Measurements from ENCODE around the gene ZNRF3. TPM values are rescaled to one million over a fixed set of nuclear protein-coding genes. Genes with fewer than 3 reads are reported as not detected.
"Not testable (repeated sequence)": the region's sequence is repeated elsewhere in the genome, so short reads cannot be mapped to it uniquely, and the experiment has no call there.

Gene ZNRF3
- total and polyA plus RNA-seq, 11 donors = 1.8 to 9.2 (median 6.2) TPM

DNA sequence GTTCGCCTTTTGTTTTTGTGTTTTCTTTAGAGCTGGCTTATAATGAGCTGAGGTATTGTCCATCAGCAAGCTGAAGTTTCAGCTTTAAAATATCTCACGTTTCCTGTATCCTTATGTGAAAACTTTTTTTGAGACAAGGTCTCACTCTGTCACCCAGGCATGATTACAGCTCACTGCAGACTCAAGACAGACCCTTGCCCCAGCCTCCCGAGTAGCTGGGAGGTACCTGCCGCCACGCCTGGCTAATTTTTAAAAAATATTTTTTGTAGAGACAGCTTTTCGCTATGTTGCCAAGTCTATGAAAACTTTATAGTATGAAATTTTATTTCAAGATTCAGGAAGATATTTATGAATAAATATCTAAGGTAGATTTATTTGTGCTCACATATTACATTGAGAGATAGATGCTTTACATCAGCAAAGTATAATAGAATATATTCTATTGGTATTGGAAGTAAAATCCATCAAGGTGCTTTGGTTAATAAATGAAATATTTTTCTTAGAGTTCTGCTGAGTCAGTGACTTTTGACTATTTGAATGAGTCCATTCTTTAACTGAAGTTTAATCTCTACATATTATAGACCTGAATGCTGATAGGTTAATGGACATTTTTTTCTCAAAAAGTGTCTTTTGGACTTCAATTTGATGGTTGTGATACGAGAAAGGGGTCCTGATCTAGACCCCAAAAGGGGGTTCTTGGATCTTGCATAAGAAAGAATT is 199.6 kb downstream of the ZNRF3 start:
- Histone ChIP-seq H3K4me1 (peaks cover 0 to 63% (median 34%) of the 10 kb centered on the region in 12 donors), H3K36me3 (no peaks in the 10 kb centered on the region), H3K27me3 (no peaks in the 10 kb centered on the region), H3K27ac (peak overlapping the region in 3 of 12 donors; percentile 2 to 77 (median 4)), H3K9me3 (no peaks in the 10 kb centered on the region), H3K4me3 (no peak overlapping the region)
- WGBS, 4 donors = 91 to 94% (median 92%) methylated on average over 7 of the region's 7 CpGs
- no peak for TF ChIP-seq POLR2A (IDR thresholded peaks at IDR 0.05)
- TF ChIP-seq, protein P1, sequence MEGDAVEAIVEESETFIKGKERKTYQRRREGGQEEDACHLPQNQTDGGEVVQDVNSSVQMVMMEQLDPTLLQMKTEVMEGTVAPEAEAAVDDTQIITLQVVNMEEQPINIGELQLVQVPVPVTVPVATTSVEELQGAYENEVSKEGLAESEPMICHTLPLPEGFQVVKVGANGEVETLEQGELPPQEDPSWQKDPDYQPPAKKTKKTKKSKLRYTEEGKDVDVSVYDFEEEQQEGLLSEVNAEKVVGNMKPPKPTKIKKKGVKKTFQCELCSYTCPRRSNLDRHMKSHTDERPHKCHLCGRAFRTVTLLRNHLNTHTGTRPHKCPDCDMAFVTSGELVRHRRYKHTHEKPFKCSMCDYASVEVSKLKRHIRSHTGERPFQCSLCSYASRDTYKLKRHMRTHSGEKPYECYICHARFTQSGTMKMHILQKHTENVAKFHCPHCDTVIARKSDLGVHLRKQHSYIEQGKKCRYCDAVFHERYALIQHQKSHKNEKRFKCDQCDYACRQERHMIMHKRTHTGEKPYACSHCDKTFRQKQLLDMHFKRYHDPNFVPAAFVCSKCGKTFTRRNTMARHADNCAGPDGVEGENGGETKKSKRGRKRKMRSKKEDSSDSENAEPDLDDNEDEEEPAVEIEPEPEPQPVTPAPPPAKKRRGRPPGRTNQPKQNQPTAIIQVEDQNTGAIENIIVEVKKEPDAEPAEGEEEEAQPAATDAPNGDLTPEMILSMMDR (IDR thresholded peaks at IDR 0.05) = no peak
- no peak for ATAC-seq
- intact Hi-C loops (cut with DNase I) = no loop called here
- no peak for DNase-seq

DNA sequence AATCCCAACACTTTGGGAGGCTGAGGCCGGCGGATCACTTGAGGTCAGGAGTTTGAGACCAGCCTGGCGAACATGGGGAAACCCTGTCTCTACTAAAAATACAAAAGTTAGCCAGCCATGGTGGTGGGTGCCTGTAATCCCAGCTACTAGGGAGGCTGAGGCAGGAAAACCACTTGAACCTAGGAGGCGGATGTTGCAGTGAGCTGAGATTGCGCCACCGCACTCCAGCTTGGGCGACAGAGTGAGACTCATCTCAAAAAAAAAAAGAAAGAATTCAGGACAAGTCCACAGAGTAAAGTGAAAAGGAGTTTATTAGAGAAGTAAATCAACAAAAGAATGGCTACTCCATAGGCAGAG is 200.2 kb downstream of the ZNRF3 start:
- H3K4me3 ChIP-seq; H3K27me3 ChIP-seq; H3K36me3 ChIP-seq; DNase-seq; intact Hi-C loops (cut with DNase I); ATAC-seq; H3K9me3 ChIP-seq: not testable (repeated sequence)
- H3K4me1 ChIP-seq = peaks cover 0 to 57% (median 31%) of the 10 kb centered on the region in 12 donors
- H3K27ac ChIP-seq = peak overlapping the region in 1 of 12 donors; percentile 35
- 90 to 95% (median 93%) methylated on average over 7 of the region's 7 CpGs for WGBS, 4 donors

DNA sequence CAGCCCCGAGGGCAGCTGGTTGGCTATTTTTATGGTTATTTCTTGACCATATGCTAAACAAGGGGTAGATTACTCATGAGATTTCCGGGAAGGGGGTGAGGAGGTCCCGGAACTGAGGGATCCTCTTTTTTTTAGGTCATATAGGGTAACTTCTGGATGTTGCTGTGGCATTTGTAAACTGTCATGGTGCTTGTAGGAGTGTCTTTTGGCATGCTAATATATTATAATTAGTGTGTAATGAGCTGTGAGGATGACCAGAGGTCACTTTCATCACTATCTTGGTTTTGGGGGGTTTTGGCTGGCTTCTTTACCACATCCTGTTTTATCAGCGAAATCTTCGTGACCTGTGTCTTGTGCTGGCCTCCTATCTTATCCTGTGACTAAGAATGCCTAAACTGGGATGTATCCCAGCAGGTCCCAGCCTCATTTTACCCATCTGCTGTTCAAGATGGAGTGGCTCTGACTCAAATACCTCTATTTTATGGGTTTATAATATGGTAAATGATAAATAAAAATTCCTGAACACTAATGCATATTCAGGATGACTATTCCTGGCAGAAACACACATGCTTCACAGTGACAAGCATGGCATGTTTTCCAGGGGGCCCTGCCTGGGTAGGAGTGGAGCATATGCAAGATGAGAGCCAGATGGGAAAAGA is 200.7 kb downstream of the ZNRF3 start:
- intact Hi-C loops (cut with DNase I) = no loop called here
- no peak for ATAC-seq
- H3K4me1 ChIP-seq = peaks cover 0 to 57% (median 27%) of the 10 kb centered on the region in 12 donors
- WGBS, 4 donors = 51 to 63% (median 59%) methylated on average over 5 of the region's 5 CpGs
- H3K36me3 ChIP-seq = no peaks in the 10 kb centered on the region
- H3K27ac ChIP-seq = peak overlapping the region in 1 of 12 donors; percentile 35
- H3K9me3 ChIP-seq = no peaks in the 10 kb centered on the region
- TF ChIP-seq, protein P1 (IDR thresholded peaks at IDR 0.05) = no peak
- TF ChIP-seq POLR2A (IDR thresholded peaks at IDR 0.05) = no peak
- no peaks in the 10 kb centered on the region for H3K27me3 ChIP-seq
- H3K4me3 ChIP-seq = no peak overlapping the region
- DNase-seq = no peak

DNA sequence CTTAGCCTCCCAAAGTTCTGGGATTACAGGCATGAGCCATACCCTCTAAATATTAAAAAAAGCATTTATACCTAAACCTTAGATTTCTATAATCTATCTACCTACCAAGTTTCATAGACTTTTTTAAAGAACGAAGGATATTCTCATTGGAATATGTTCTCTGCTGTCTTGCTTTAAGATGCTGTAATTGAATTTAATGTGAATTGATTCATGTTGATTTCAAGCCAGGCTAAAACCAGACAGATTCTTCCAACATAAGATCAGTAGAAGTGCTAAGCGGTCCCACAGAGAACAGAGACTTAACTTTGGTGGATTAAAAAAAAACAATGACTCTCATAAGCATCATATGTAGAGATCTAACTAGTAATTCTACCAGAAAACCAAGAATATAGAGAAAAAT is 203.6 kb downstream of the ZNRF3 start:
- Histone ChIP-seq H3K36me3 (no peaks in the 10 kb centered on the region), H3K27ac (no peak overlapping the region), H3K4me3 (no peak overlapping the region), H3K9me3 (no peaks in the 10 kb centered on the region), H3K4me1 (peaks cover 0 to 47% (median 16%) of the 10 kb centered on the region in 12 donors), H3K27me3 (no peaks in the 10 kb centered on the region)
- 93 to 95% (median 94%) methylated on average over 2 of the region's 2 CpGs for WGBS, 4 donors
- no peak for ATAC-seq
- TF ChIP-seq, protein P1 (IDR thresholded peaks at IDR 0.05) = no peak
- no peak for TF ChIP-seq POLR2A (IDR thresholded peaks at IDR 0.05)
- intact Hi-C loops (cut with DNase I) = no loop called here
- no peak for DNase-seq
